Endodermal cell (in vitro differentiated cells): ENCODE measurements around the gene PITHD1. TPM values are rescaled to one million over a fixed set of nuclear protein-coding genes. Genes with fewer than 3 reads are reported as not detected.

ENCODE experiments used
- DNase-seq: peaks from one replicate; pipeline ENCODE4 v3.0.0-alpha.2; 2017
- H3K27ac ChIP-seq: 2 replicates; pipeline ENCODE4 v1.5.1; 2013; ENCODE audit warnings: mild to moderate bottlenecking, low read depth, low read length, moderate library complexity
- H3K27me3 ChIP-seq: 2 replicates; pipeline ENCODE4 v1.6.1; 2013; ENCODE audit warnings: mild to moderate bottlenecking, low read length, moderate library complexity; ENCODE audit not compliant: insufficient read depth, control insufficient read depth, poor library complexity, severe bottlenecking
- H3K36me3 ChIP-seq: 2 replicates; pipeline ENCODE4 v1.7.0; 2013; ENCODE audit warnings: mild to moderate bottlenecking, low read length, moderate library complexity; ENCODE audit not compliant: control insufficient read depth, insufficient read depth
- H3K4me1 ChIP-seq: one replicate; pipeline ENCODE4 v1.7.0; 2013; ENCODE audit warnings: low read length; ENCODE audit not compliant: control insufficient read depth, insufficient read depth
- H3K4me3 ChIP-seq: 2 replicates; pipeline ENCODE4 v1.5.1; 2013; ENCODE audit warnings: mild to moderate bottlenecking, low read length, moderate library complexity
- H3K9ac ChIP-seq: 2 replicates; pipeline ENCODE4 v1.6.1; 2013; ENCODE audit warnings: mild to moderate bottlenecking, low read length, moderate library complexity; ENCODE audit not compliant: poor library complexity, severe bottlenecking; ENCODE audit errors: extremely low read depth
- H3K9me3 ChIP-seq: 2 replicates; pipeline ENCODE4 v1.6.1; 2013; ENCODE audit warnings: mild to moderate bottlenecking, low read length, moderate library complexity; ENCODE audit not compliant: control insufficient read depth
- H3K27ac Mint-ChIP-seq: 2 replicates; pipeline ENCODE4 v1.8.0; 2020; ENCODE audit warnings: mixed read lengths
- H3K27me3 Mint-ChIP-seq: 2 replicates; pipeline ENCODE4 v1.8.0; 2021; ENCODE audit warnings: mild to moderate bottlenecking, mixed read lengths; ENCODE audit not compliant: insufficient read depth
- H3K36me3 Mint-ChIP-seq: 2 replicates; pipeline ENCODE4 v1.8.0; 2020; ENCODE audit warnings: low read depth, mixed read lengths
- H3K4me1 Mint-ChIP-seq: 2 replicates; pipeline ENCODE4 v1.8.0; 2020; ENCODE audit warnings: mixed read lengths
- H3K4me3 Mint-ChIP-seq: 2 replicates; pipeline ENCODE4 v1.8.0; 2020; ENCODE audit warnings: mild to moderate bottlenecking, moderate library complexity, mixed read lengths
- H3K9me3 Mint-ChIP-seq: 2 replicates; pipeline ENCODE4 v1.8.0; 2020; ENCODE audit warnings: mild to moderate bottlenecking, mixed read lengths
- CTCF ChIP-seq: fragments of 200-600 bp; sonication (generic); conservative IDR thresholded peaks from 2 replicates; pipeline ENCODE4 v1.5.0; 2021; ENCODE audit warnings: antibody characterized with exemption, mild to moderate bottlenecking
- WGBS, 2 experiments: methylation state at CpG; one replicate each; pipeline versions ENCODE4 v1.1.5 to v1.1.7; 2013; ENCODE audit warnings: missing lambda C conversion rate in 2 of 2, mixed read lengths in 1 of 2; ENCODE audit not compliant: insufficient coverage in 1 of 2, insufficient read length in 1 of 2; 5-methylcytosine and 5-hydroxymethylcytosine counted together
- total RNA-seq, 2 donors: library from RNA; stranded (reverse); fragmentation: NEBNext Ultra II Directional in 1 of 2; extraction: Animal tissue kit (Norgen Biotek cat#: 25700) in 1 of 2; gene quantifications; 2 replicates in 1 of 2; 3 replicates in 1 of 2; pipeline ENCODE4 v1.2.1, GENCODE V29; 2021

PITHD1 gene
- total RNA-seq, 2 donors from 2014 or later, result 62.5 to 71.3 TPM

- Mint-ChIP-seq H3K4me1 (no peaks in the 10 kb centered on the region), H3K36me3 (peaks cover 7% of the 10 kb centered on the region), H3K27ac (no peak overlapping the region), H3K9me3 (no peaks in the 10 kb centered on the region), H3K27me3 (no peaks in the 10 kb centered on the region), H3K4me3 (no peak overlapping the region)
- H3K4me3 ChIP-seq, result no peak overlapping the region
- no peak overlapping the region for H3K27ac ChIP-seq
- no peaks in the 10 kb centered on the region for H3K9me3 ChIP-seq
- DNase-seq, result no peak
- H3K36me3 ChIP-seq, result no peaks in the 10 kb centered on the region
- TF ChIP-seq CTCF, result no peak
- WGBS, 2 experiments, result 97% methylated on average over 7 of the region's 7 CpGs
- no peaks in the 10 kb centered on the region for H3K27me3 ChIP-seq
- H3K4me1 ChIP-seq, result no peaks in the 10 kb centered on the region
- no peak overlapping the region for H3K9ac ChIP-seq
Measured at GRCh38 chr1:23736437-23737134, 41.6 kb upstream of the PITHD1 start.

GRCh38 chr1:23741609-23742008 is 36.6 kb upstream of the PITHD1 start:
- Histone ChIP-seq H3K4me1 (peaks cover 2% of the 10 kb centered on the region), H3K36me3 (peaks cover 7% of the 10 kb centered on the region), H3K9me3 (no peaks in the 10 kb centered on the region), H3K27me3 (no peaks in the 10 kb centered on the region), H3K4me3 (no peak overlapping the region), H3K9ac (no peak overlapping the region), H3K27ac (no peak overlapping the region)
- no peak overlapping the region for H3K4me3 Mint-ChIP-seq
- no peak for DNase-seq
- WGBS, 2 experiments, result 93 to 100% methylated on average over 3 to 5 of the region's 5 CpGs
- no peak for TF ChIP-seq CTCF
- no peak overlapping the region for H3K27ac Mint-ChIP-seq
- H3K4me1 Mint-ChIP-seq, result peaks cover 22% of the 10 kb centered on the region
- H3K9me3 Mint-ChIP-seq, result no peaks in the 10 kb centered on the region
- H3K36me3 Mint-ChIP-seq, result peaks cover 12% of the 10 kb centered on the region
- H3K27me3 Mint-ChIP-seq, result no peaks in the 10 kb centered on the region

GRCh38 chr1:23742670-23743286 is 35.4 kb upstream of the PITHD1 start:
- Histone ChIP-seq H3K36me3 (peaks cover 19% of the 10 kb centered on the region), H3K27ac (no peak overlapping the region), H3K9ac (peak overlapping the region; percentile 61), H3K9me3 (no peaks in the 10 kb centered on the region), H3K4me3 (peak overlapping the region; percentile 98), H3K4me1 (peaks cover 2% of the 10 kb centered on the region), H3K27me3 (no peaks in the 10 kb centered on the region)
- peak overlapping the region; percentile 81 for H3K4me3 Mint-ChIP-seq
- peak overlapping the region; percentile 61 for H3K27ac Mint-ChIP-seq
- no peak for TF ChIP-seq CTCF
- WGBS, 2 experiments, result 17 to 26% methylated on average over 13 to 28 of the region's 28 CpGs
- no peaks in the 10 kb centered on the region for H3K27me3 Mint-ChIP-seq
- H3K9me3 Mint-ChIP-seq, result no peaks in the 10 kb centered on the region
- peaks cover 15% of the 10 kb centered on the region for H3K36me3 Mint-ChIP-seq
- peak; percentile 89 for DNase-seq
- H3K4me1 Mint-ChIP-seq, result peaks cover 22% of the 10 kb centered on the region
